ENCODE data around the gene MAGIX.

DNA sequence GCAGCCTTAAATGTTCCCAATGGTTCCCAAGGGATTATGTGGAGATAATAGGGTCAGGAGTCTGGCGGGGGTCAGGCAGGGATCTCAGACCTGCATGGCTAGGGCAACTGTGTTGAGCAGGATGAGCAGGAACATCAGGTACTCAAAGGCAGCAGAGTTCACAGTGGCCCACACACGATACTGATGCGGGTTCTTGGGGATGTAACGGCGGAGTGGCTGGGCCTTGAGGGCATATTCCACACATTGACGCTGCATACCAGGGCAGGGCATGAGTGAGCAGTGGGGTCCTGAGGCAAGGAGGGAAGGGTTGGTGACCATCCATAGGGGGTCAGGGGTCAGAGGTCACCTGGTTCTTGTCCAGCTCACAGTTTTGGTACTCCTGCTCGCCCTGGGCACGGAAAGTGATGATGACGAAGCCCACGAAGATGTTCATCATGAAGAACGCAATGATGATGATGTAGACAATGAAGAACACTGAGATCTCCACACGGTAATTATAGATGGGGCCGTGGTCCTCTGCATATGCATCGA, 52.5 kb downstream of the MAGIX start:
- TF ChIP-seq CTCF (IDR thresholded peaks at IDR 0.05) (no peak), POLR2A (IDR thresholded peaks at IDR 0.05) (no peak), POLR2AphosphoS5 (IDR thresholded peaks at IDR 0.05) (no peak), EP300 (IDR thresholded peaks at IDR 0.05; ENCODE audit: low read depth) (no peak)
